Measurements from ENCODE around the gene SCNM1.
"Not testable (repeated sequence)": the region's sequence is repeated elsewhere in the genome, so short reads cannot be mapped to it uniquely, and the experiment has no call there.

SCNM1 gene

GRCh38 chr1:151146412-151147131 lies 19.4 kb upstream of the SCNM1 start, which contains the start of gene SEMA6C:
TSS of gene SEMA6C (minus strand) at chr1:151146631. CDS start at chr1:151142621, 4,010 bp downstream.
- peak in 1 of 2 donors; percentile 79 for DNase-seq (ENCODE audit: extremely low read depth in 1 of 2, low read depth in 1 of 2)

- no peak for DNase-seq (ENCODE audit: extremely low read depth in 1 of 2, low read depth in 1 of 2)
Measured at GRCh38 chr1:151147132-151147503, 18.8 kb upstream of the SCNM1 start.

DNA sequence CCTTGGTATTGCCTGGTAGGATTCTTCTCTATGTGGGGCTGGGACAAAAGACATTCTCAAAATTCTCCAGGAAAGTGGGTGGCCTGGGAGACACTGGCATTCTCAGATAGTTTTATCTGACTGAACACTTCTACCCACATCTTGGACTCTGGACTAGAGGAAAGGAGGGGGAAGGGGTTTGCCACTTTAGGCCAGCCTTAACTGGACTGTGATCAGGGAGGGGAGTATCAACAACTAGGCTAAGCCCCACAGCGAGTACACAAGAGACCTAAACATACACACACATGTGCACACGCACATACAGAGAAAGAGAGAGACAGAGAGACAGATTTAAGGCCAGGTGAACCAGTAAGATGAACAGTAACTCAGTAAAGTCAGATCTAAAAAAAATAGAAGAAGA lies 18.3 kb upstream of the SCNM1 start:
- DNase-seq (ENCODE audit: extremely low read depth in 1 of 2, low read depth in 1 of 2): no peak

DNA sequence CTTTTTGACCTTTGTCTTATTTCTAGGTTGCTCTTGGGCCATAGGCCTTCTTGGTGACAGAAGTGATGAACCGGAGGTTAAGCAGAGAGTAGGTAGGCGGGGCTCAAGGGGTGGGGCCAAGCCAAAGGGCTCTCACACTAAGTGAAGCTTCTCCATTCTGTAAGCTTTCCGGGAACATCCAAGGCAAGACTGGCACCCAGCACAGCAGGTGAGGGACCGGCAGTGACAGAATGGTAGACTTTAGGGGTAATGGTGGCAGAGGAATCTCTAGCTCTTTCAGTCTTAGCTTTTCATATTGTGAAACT lies 9.5 kb upstream of the SCNM1 start, which contains the start of gene TNFAIP8L2:
TNFAIP8L2 (plus strand) TSS at position 135 of the 305 bp plus-strand sequence. CDS start 2,049 bp downstream, outside the sequence.
- DNase-seq (ENCODE audit: extremely low read depth in 1 of 2, low read depth in 1 of 2): peak; percentile 35 to 58

DNA sequence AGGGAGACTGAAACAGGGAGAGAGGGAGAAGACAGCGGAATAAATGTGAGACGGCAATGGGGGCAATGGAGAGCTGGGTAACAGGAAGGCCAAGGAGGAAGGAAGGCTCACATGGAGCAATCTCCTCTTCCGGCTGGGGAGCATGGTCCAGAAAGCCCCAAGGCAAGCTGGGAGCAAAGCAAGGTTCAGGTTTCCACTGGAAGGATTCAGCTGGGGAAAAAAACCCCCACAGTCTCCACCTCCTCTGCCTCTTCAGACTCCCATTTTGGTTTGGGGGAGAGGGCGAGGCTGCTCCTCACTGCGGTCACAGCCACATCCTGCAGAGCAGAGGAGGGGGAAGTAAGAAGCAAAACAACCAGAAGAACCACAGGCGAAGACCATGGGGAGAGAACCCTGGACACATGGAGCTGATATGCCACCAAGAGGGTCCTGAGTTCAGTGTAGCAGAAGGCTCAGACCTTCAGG lies 8.8 kb upstream of the SCNM1 start:
- peak in 1 of 2 donors; percentile 33 for DNase-seq (ENCODE audit: extremely low read depth in 1 of 2, low read depth in 1 of 2)

DNA sequence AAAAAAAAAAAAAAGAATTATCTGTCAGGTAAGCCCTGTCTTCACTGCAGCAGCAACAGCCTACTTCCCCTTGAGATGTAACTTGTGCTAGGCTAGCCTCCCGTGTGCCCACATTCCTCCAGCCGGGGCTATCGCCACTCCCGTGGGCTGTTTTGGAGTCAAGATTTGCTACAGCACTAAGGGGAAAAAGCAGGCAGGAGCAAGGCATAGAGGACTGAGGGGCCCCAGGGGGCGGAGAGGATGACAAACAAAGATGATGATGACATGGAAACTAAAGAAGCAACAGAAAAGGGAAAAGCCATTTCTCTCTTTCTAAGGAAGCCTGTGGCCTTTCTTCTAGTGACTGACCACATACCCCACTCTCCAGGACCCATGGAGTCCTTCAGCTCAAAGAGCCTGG lies 7.6 kb upstream of the SCNM1 start:
- no peak for DNase-seq (ENCODE audit: extremely low read depth in 1 of 2, low read depth in 1 of 2)

DNA sequence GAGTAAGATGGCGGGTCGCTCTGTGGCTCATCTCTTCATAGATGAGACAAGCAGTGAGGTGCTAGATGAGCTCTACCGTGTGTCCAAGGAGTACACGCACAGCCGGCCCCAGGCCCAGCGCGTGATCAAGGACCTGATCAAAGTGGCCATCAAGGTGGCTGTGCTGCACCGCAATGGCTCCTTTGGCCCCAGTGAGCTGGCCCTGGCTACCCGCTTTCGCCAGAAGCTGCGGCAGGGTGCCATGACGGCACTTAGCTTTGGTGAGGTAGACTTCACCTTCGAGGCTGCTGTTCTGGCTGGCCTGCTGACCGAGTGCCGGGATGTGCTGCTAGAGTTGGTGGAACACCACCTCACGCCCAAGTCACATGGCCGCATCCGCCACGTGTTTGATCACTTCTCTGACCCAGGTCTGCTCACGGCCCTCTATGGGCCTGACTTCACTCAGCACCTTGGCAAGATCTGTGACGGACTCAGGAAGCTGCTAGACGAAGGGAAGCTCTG lies 7.1 kb upstream of the SCNM1 start:
- no peak for DNase-seq (ENCODE audit: extremely low read depth in 1 of 2, low read depth in 1 of 2)

- no peak for DNase-seq (ENCODE audit: extremely low read depth in 1 of 2, low read depth in 1 of 2)
Measured at GRCh38 chr1:151159373-151159772, 6.6 kb upstream of the SCNM1 start.

GRCh38 chr1:151164732-151165280 lies 1.1 kb upstream of the SCNM1 start:
- DNase-seq (ENCODE audit: extremely low read depth in 1 of 2, low read depth in 1 of 2): no peak

GRCh38 chr1:151165281-151165737 lies 635 bp upstream of the SCNM1 start:
- DNase-seq (ENCODE audit: extremely low read depth in 1 of 2, low read depth in 1 of 2): no peak

DNA sequence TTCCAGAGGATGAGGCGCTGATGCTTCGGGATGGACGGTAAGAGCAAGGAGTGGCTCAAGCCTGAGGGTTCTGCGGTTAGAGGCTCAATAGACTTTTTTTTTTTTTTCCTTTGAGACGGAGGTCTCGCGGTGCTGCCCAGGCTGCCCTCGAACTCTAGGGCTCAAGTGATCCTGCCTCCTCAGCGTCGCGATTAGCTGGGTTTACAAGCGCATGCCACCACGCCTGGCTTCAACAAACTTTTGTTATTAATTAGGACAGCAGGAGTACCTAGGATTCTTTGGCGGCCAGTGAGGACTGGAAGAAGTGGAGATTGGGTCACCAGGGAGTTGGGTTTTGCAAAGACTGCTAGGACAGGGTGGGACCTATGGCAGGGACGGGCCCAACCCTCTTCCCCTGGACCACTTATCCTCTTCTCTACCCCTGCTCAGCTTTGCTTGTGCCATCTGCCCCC lies 587 bp downstream of the SCNM1 start:
- DNase-seq (ENCODE audit: extremely low read depth in 1 of 2, low read depth in 1 of 2): no peak

DNA sequence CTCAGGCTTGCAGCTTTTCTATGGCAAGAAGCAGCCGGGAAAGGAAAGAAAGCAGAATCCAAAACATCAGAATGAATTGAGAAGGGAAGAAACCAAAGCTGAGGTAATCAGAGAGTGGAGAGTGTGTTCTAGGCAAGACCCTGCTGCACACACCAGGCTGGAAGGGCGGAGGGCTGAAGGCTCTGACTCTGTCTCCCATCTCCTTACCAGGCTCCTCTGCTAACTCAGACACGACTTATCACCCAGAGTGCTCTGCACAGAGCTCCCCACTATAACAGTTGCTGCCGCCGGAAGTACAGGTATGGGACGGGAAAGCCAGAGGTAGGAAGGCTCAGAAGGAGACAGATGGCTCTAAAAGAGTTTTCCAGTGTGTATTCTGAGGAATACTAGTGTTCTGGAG lies 1.2 kb downstream of the SCNM1 start:
- no peak for DNase-seq (ENCODE audit: extremely low read depth in 1 of 2, low read depth in 1 of 2)

GRCh38 chr1:151171190-151171589 lies 5.2 kb downstream of the SCNM1 start:
- no peak for DNase-seq (ENCODE audit: extremely low read depth in 1 of 2, low read depth in 1 of 2)

GRCh38 chr1:151175041-151175741 lies 9.2 kb downstream of the SCNM1 start:
- no peak for DNase-seq (ENCODE audit: extremely low read depth in 1 of 2, low read depth in 1 of 2)

- DNase-seq (ENCODE audit: extremely low read depth in 1 of 2, low read depth in 1 of 2): no peak
Measured at GRCh38 chr1:151175863-151176262, 9.9 kb downstream of the SCNM1 start, which contains the start of gene TMOD4. TSS of gene TMOD4 (minus strand) at chr1:151175981. CDS start at chr1:151174875, 1,106 bp downstream.

DNA sequence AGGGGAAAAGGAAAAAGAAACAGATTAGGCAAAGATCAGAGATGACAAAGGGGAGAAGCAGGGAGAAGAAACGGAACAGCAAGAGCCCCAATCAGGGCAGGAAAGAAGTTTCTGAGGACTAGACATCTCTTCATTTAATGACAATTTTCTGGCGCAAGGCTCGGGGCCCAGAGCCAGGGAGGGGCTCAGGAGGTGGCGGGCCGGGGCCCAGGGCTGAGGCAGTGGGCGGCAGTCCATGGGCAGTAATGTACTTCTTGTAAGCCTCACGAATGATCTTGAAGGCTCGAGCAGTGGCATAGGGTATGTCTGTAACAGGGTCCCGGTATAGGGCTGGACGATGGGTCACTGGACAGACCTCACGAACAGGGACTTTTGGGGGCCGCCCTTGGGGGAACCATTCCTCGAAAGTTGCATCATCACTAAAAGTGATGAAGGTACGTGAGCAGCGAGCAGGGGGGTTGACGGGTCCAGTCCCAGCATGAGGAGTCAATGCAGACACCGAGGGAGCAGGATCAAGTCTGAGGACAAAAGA lies 10.6 kb downstream of the SCNM1 start:
- no peak for DNase-seq (ENCODE audit: extremely low read depth in 1 of 2, low read depth in 1 of 2)

DNA sequence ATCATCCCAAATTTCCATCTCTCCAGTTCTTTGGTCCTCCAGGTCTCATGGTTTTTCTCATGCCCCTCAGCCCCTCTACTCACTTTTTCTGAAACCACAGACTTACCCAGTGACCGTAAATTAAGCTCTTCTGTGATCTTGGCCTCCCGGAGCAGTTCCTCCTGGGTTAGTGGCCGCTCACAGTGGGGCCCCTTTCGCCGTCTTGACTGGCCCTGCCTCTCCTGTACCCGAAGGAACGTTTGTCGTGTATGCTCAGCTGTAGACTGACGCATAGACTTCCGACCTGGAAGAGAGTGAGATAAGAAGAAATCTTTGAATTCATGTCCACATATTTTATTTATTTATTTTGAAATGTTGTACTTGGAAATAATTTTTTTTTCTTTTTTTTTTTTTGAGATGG lies 18.3 kb downstream of the SCNM1 start:
- no peak for DNase-seq (ENCODE audit: extremely low read depth in 1 of 2, low read depth in 1 of 2)

DNA sequence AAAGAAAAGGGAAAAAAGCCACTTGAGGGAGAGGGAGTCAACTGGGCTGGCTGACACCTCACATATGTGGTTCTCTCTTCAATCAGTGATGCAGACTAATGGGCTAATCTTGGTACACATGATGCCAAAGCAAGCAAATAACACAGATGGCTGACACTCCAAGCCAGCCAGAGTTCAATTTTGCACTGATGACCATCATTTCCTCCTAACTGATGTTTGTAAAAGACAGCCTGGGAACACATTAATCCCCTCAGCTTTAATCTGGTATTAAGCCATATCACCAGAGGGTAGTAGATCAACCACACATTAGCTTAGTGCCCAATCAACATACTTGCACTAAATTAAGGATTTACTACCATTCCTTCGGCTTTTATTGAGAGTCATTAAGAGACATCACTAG lies 21.3 kb downstream of the SCNM1 start:
- DNase-seq (ENCODE audit: extremely low read depth in 1 of 2, low read depth in 1 of 2): no peak

- not testable (repeated sequence) for DNase-seq (ENCODE audit: extremely low read depth in 1 of 2, low read depth in 1 of 2)
Measured at GRCh38 chr1:151188667-151189066, 22.7 kb downstream of the SCNM1 start.

- DNase-seq (ENCODE audit: extremely low read depth in 1 of 2, low read depth in 1 of 2): peak; percentile 58 to 74
Measured at GRCh38 chr1:151189637-151190445, 23.9 kb downstream of the SCNM1 start, which contains the start of gene VPS72. TSS of gene VPS72 (minus strand) at chr1:151190197. CDS start at chr1:151190121, 76 bp downstream.
